ENCODE measurements around the gene POC1B.

DNA sequence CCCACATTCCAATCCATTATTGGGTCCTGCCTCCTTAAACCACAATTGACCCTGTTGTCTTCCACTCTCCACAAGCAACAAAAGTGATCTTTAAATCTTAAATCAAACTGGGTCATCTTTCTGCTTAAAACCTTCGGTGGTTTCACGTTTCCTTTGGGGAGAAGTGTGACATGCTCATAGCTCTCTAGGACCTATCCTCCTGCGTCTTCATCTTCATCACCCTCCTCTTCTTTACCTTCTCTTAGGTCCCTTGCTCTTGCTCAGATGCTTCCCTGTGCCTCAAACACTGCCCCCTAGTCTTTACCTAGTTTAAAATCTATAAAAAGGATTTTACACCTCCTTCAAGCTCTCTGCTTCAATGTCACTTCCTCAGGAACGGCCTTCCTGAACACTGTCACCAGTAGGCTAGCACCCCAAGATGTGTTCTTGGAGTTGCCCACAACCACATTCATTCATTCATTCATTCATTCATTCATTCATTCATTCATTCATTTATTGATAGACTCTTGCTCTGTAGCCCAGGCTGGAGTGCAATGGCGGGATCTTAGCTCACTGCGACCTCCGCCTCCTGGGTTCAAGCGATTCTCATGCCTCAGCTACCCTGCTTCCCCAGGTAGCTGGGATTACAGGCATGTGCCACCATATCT is 48.1 kb downstream of the POC1B start:
- TF ChIP-seq, protein P1, sequence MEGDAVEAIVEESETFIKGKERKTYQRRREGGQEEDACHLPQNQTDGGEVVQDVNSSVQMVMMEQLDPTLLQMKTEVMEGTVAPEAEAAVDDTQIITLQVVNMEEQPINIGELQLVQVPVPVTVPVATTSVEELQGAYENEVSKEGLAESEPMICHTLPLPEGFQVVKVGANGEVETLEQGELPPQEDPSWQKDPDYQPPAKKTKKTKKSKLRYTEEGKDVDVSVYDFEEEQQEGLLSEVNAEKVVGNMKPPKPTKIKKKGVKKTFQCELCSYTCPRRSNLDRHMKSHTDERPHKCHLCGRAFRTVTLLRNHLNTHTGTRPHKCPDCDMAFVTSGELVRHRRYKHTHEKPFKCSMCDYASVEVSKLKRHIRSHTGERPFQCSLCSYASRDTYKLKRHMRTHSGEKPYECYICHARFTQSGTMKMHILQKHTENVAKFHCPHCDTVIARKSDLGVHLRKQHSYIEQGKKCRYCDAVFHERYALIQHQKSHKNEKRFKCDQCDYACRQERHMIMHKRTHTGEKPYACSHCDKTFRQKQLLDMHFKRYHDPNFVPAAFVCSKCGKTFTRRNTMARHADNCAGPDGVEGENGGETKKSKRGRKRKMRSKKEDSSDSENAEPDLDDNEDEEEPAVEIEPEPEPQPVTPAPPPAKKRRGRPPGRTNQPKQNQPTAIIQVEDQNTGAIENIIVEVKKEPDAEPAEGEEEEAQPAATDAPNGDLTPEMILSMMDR (IDR thresholded peaks at IDR 0.05), result no peak
- TF ChIP-seq POLR2A (IDR thresholded peaks at IDR 0.05; ENCODE audit: low read depth) (no peak), POLR2AphosphoS5 (IDR thresholded peaks at IDR 0.05) (no peak), EP300 (IDR thresholded peaks at IDR 0.05) (no peak)

Data from esophagus muscularis mucosa (tissue), 4 donors.